GM15510 (cell line): ENCODE results near the gene RAD51B.

ENCODE experiments used
- POLR2A ChIP-seq: IDR thresholded peaks from 3 replicates; pipeline ENCODE4 v1.6.1; 2011; ENCODE audit warnings: borderline replicate concordance; ENCODE audit not compliant: insufficient read length; ENCODE audit errors: extremely low read depth

Gene RAD51B

GRCh38 chr14:68040633-68041369 lies 221.2 kb downstream of the RAD51B start:
- no peak for TF ChIP-seq POLR2A

- no peak for TF ChIP-seq POLR2A
Measured at GRCh38 chr14:68041876-68042354, 222.3 kb downstream of the RAD51B start.

- TF ChIP-seq POLR2A, result no peak
Measured at GRCh38 chr14:68042586-68043210, 223.1 kb downstream of the RAD51B start.

- no peak for TF ChIP-seq POLR2A
Measured at GRCh38 chr14:68043752-68044151, 224.2 kb downstream of the RAD51B start.

GRCh38 chr14:68047906-68048305 lies 228.3 kb downstream of the RAD51B start:
- no peak for TF ChIP-seq POLR2A

GRCh38 chr14:68050177-68050576 lies 230.6 kb downstream of the RAD51B start:
- TF ChIP-seq POLR2A, result no peak

- no peak for TF ChIP-seq POLR2A
Measured at GRCh38 chr14:68051146-68051545, 231.6 kb downstream of the RAD51B start.

GRCh38 chr14:68060198-68060597 lies 240.6 kb downstream of the RAD51B start:
- no peak for TF ChIP-seq POLR2A

GRCh38 chr14:68062651-68063050 lies 243.1 kb downstream of the RAD51B start:
- TF ChIP-seq POLR2A, result no peak

GRCh38 chr14:68065322-68065721 lies 245.7 kb downstream of the RAD51B start:
- TF ChIP-seq POLR2A, result no peak

GRCh38 chr14:68074765-68075381 lies 255.3 kb downstream of the RAD51B start:
- no peak for TF ChIP-seq POLR2A

- no peak for TF ChIP-seq POLR2A
Measured at GRCh38 chr14:68075382-68076029, 255.9 kb downstream of the RAD51B start.

- TF ChIP-seq POLR2A, result no peak
Measured at GRCh38 chr14:68076451-68076850, 256.9 kb downstream of the RAD51B start.

- TF ChIP-seq POLR2A, result no peak
Measured at GRCh38 chr14:68079941-68080697, 260.5 kb downstream of the RAD51B start.
